Measurements from ENCODE around the gene MRGPRX4. TPM values are rescaled to one million over a fixed set of nuclear protein-coding genes. Genes with fewer than 3 reads are reported as not detected.
"Not testable (repeated sequence)": the region's sequence is repeated elsewhere in the genome, so short reads cannot be mapped to it uniquely, and the experiment has no call there.

MRGPRX4 gene
- total RNA-seq: not detected

DNA sequence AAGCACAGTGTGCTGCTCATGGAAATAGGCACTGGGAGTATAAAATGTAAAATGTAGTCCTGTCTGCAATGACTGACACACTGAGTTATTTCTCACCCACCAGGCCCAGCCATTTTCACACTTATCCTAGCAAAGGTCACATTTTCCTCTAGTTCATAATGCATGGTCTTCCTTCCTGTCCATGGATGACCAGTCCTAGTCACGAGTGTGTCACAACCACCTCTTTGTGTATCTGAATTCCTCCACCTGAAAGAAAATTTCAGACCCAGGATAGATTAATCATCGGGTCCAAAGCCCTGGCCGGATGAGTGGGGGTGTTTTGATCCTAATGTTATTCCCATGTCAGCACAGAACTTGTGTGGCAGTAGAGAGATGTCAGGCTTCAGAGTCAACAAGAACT lies at the start of gene MRGPRX4:
Gene MRGPRX4 (plus strand): TSS at position 172 of the 400 bp plus-strand sequence. CDS start 420 bp downstream, outside the sequence.
- DNase-seq (ENCODE audit: low spot score in 2 of 2): no peak
- no peaks in the 10 kb centered on the region for H3K4me1 ChIP-seq
- H3K27ac ChIP-seq: no peak within 1 kb of the TSS
- TF ChIP-seq, protein P1, sequence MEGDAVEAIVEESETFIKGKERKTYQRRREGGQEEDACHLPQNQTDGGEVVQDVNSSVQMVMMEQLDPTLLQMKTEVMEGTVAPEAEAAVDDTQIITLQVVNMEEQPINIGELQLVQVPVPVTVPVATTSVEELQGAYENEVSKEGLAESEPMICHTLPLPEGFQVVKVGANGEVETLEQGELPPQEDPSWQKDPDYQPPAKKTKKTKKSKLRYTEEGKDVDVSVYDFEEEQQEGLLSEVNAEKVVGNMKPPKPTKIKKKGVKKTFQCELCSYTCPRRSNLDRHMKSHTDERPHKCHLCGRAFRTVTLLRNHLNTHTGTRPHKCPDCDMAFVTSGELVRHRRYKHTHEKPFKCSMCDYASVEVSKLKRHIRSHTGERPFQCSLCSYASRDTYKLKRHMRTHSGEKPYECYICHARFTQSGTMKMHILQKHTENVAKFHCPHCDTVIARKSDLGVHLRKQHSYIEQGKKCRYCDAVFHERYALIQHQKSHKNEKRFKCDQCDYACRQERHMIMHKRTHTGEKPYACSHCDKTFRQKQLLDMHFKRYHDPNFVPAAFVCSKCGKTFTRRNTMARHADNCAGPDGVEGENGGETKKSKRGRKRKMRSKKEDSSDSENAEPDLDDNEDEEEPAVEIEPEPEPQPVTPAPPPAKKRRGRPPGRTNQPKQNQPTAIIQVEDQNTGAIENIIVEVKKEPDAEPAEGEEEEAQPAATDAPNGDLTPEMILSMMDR (IDR thresholded peaks at IDR 0.05): no peak
- TF ChIP-seq POLR2A (IDR thresholded peaks at IDR 0.05) (no peak), POLR2AphosphoS5 (IDR thresholded peaks at IDR 0.05) (no peak), EP300 (IDR thresholded peaks at IDR 0.05) (no peak)
- 78% methylated on average over 3 of the region's 3 CpGs for WGBS
- no peaks in the 10 kb centered on the region for H3K9me3 ChIP-seq
- H3K36me3 ChIP-seq: no peaks in the 10 kb centered on the region
- no peak within 1 kb of the TSS for H3K4me3 ChIP-seq
- peaks cover 4% of the 10 kb centered on the region for H3K27me3 ChIP-seq

- H3K36me3 ChIP-seq; H3K9me3 ChIP-seq; H3K4me1 ChIP-seq; H3K27ac ChIP-seq; DNase-seq (ENCODE audit: low spot score in 2 of 2); H3K4me3 ChIP-seq; H3K27me3 ChIP-seq: not testable (repeated sequence)
- 90% methylated on average over 4 of the region's 4 CpGs for WGBS
Observed at GRCh38 chr11:18131115-18131514, 41.5 kb upstream of the MRGPRX4 start.

- Histone ChIP-seq H3K36me3 (no peaks in the 10 kb centered on the region), H3K4me3 (no peak within 1 kb of the TSS), H3K4me1 (no peaks in the 10 kb centered on the region), H3K27ac (no peak within 1 kb of the TSS), H3K27me3 (peaks cover 8% of the 10 kb centered on the region), H3K9me3 (no peaks in the 10 kb centered on the region)
- TF ChIP-seq EP300 (IDR thresholded peaks at IDR 0.05) (no peak), POLR2AphosphoS5 (IDR thresholded peaks at IDR 0.05) (no peak), POLR2A (IDR thresholded peaks at IDR 0.05) (no peak)
- TF ChIP-seq, protein P1 (IDR thresholded peaks at IDR 0.05): no peak
- 57% methylated on average over 3 of the region's 3 CpGs for WGBS
- no peak for DNase-seq (ENCODE audit: low spot score in 2 of 2)
Observed at GRCh38 chr11:18132341-18132740, 40.3 kb upstream of the MRGPRX4 start, which contains the start of gene MRGPRX3. Gene MRGPRX3, plus strand, starts transcription at chr11:18132571. Its CDS starts 4,632 bp downstream, at chr11:18137203.

- WGBS: 38% methylated on average over 2 of the region's 2 CpGs
- TF ChIP-seq POLR2AphosphoS5 (IDR thresholded peaks at IDR 0.05) (no peak), EP300 (IDR thresholded peaks at IDR 0.05) (no peak), POLR2A (IDR thresholded peaks at IDR 0.05) (no peak)
- TF ChIP-seq, protein P1 (IDR thresholded peaks at IDR 0.05): no peak
- DNase-seq (ENCODE audit: low spot score in 2 of 2): no peak
Observed at GRCh38 chr11:18135308-18135707, 37.3 kb upstream of the MRGPRX4 start.

DNA sequence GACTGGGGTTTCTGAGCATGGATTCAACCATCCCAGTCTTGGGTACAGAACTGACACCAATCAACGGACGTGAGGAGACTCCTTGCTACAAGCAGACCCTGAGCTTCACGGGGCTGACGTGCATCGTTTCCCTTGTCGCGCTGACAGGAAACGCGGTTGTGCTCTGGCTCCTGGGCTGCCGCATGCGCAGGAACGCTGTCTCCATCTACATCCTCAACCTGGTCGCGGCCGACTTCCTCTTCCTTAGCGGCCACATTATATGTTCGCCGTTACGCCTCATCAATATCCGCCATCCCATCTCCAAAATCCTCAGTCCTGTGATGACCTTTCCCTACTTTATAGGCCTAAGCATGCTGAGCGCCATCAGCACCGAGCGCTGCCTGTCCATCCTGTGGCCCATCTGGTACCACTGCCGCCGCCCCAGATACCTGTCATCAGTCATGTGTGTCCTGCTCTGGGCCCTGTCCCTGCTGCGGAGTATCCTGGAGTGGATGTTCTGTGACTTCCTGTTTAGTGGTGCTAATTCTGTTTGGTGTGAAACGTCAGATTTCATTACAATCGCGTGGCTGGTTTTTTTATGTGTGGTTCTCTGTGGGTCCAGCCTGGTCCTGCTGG lies 35.3 kb upstream of the MRGPRX4 start:
- no peak for DNase-seq (ENCODE audit: low spot score in 2 of 2)
- no peaks in the 10 kb centered on the region for H3K27me3 ChIP-seq
- no peaks in the 10 kb centered on the region for H3K4me1 ChIP-seq
- 89% methylated on average over 26 of the region's 29 CpGs for WGBS
- no peak overlapping the region for H3K27ac ChIP-seq
- H3K9me3 ChIP-seq: no peaks in the 10 kb centered on the region
- no peak for TF ChIP-seq EP300 (IDR thresholded peaks at IDR 0.05)
- TF ChIP-seq, protein P1 (IDR thresholded peaks at IDR 0.05): no peak
- no peak for TF ChIP-seq POLR2AphosphoS5 (IDR thresholded peaks at IDR 0.05)
- H3K4me3 ChIP-seq: no peak overlapping the region
- no peaks in the 10 kb centered on the region for H3K36me3 ChIP-seq

More at GRCh38 chr11:18135308-18135707, 37.3 kb upstream of the MRGPRX4 start:
- H3K27me3 ChIP-seq: no peaks in the 10 kb centered on the region
- no peak overlapping the region for H3K27ac ChIP-seq
- no peaks in the 10 kb centered on the region for H3K36me3 ChIP-seq
- no peaks in the 10 kb centered on the region for H3K4me1 ChIP-seq
- H3K9me3 ChIP-seq: no peaks in the 10 kb centered on the region
- no peak overlapping the region for H3K4me3 ChIP-seq

- no peaks in the 10 kb centered on the region for H3K9me3 ChIP-seq
- 95% methylated on average over 2 of the region's 2 CpGs for WGBS
- no peaks in the 10 kb centered on the region for H3K4me1 ChIP-seq
- no peak for TF ChIP-seq EP300 (IDR thresholded peaks at IDR 0.05)
- TF ChIP-seq, protein P1 (IDR thresholded peaks at IDR 0.05): no peak
- no peak for TF ChIP-seq POLR2A (IDR thresholded peaks at IDR 0.05)
- no peaks in the 10 kb centered on the region for H3K27me3 ChIP-seq
- H3K4me3 ChIP-seq: no peak overlapping the region
- H3K27ac ChIP-seq: no peak overlapping the region
- no peaks in the 10 kb centered on the region for H3K36me3 ChIP-seq
- DNase-seq (ENCODE audit: low spot score in 2 of 2): no peak
Observed at GRCh38 chr11:18140145-18140544, 32.5 kb upstream of the MRGPRX4 start.
